Measurements from ENCODE around the gene SLC44A4. TPM values are rescaled to one million over a fixed set of nuclear protein-coding genes. Genes with fewer than 3 reads are reported as not detected.

Gene SLC44A4
- total and polyA plus RNA-seq, 9 of the 15 experiments (the other 6 are each of a cell fraction or from before 2014, with no cell fraction given): 7.9 to 18.6 (median 11.2) TPM

DNA sequence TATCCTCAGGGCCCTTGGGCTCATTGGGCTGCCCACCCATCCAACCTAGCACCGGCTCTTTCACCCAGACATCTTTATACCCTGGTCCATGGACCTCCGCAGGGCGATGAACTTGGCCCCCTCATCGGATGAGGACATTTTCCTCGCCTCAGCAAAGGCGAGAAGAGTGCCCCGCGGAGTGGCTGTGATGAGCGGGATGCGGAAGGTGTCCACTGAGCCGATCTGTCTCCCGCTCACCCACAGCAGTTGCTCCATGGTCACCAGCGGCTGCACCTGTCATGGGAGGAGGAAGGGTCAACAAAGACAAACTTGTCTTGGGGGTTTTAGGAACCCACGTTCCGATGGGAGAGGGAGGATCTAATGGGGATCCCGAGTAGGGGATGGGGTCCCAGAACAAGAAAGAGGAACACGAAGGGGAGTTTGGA is 16.9 kb downstream of the SLC44A4 start (continued):
- TF ChIP-seq CEBPG (CRISPR knock-in tag; IDR thresholded peaks at IDR 0.05): no peak
- TF ChIP-seq CEBPG (tag; conservative IDR thresholded peaks at IDR 0.05 in 1 of 2, IDR thresholded peaks at IDR 0.05 in 1 of 2): no peak
- TF ChIP-seq ZNF436 (CRISPR knock-in tag; IDR thresholded peaks at IDR 0.05): 0 out of 2 replicates have a peak, but pooled peaks have one; percentile 24
- TF ChIP-seq UBTF (IDR thresholded peaks at IDR 0.05; ENCODE audit: borderline replicate concordance in 1 of 2, low read depth in 2 of 2, low read length in 2 of 2): 0 out of 4 replicates have a peak, but pooled peaks of 1 of the 2 experiments have one; percentile 54
- peak; percentile 21; the same call in 1 of the 2 replicates for TF ChIP-seq E2F3 (CRISPR knock-in tag; IDR thresholded peaks at IDR 0.05)
- TF ChIP-seq PHB2 (IDR thresholded peaks at IDR 0.05; ENCODE audit: low read depth): no peak
- TF ChIP-seq ZC3H4 (CRISPR knock-in tag; IDR thresholded peaks at IDR 0.05; ENCODE audit: borderline replicate concordance): 0 out of 2 replicates have a peak, but pooled peaks have one; percentile 81
- TF ChIP-seq PRMT5 (CRISPR knock-in tag; IDR thresholded peaks at IDR 0.05): peak; percentile 17; the same call in 1 of the 2 replicates

DNA sequence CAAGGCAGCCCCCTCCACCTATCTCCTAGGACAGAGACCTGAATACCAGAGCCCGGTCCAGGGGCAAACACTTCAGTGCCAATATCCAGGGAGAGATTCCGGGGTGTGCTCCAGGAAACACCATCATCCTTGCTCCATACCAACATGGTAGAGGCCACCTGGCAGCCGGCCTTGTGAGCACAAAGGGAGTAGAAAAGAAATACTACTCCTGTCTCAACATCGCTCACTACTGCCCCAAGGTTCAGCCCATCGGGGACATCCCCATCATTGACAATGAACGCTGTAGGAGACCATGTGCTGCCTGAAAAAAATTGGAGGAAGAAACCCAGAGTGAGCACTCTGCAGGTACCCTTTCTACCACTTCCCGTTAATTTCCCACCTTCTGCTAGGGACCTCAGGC is 17.6 kb downstream of the SLC44A4 start:
- Histone ChIP-seq H3K4me1 (replicated peaks in 1 of 2; ENCODE audit: control insufficient read depth in 2 of 2, insufficient read depth in 2 of 2, low read length in 2 of 2) (peaks cover 13 to 43% of the 10 kb centered on the region in 2 experiments; a peak in 4 of 5 replicates), H3K9ac (ENCODE audit: insufficient read depth in 1 of 2, low read depth in 2 of 2, low read length in 2 of 2) (no peak overlapping the region), H4K20me1 (replicated peaks; ENCODE audit: control insufficient read depth, insufficient read depth, low read length) (no peaks in the 10 kb centered on the region), H3K27me3 (ENCODE audit: control insufficient read depth in 2 of 2, insufficient read depth in 2 of 2, low read length in 2 of 2) (no peaks in the 10 kb centered on the region), H2AFZ (ENCODE audit: low read depth, low read length) (no peak overlapping the region), H3K9me1 (ENCODE audit: control insufficient read depth, insufficient read depth, low read length) (peaks cover 9% of the 10 kb centered on the region), H3K4me3 (no peak overlapping the region), H3K4me2 (ENCODE audit: insufficient read depth, low read length) (no peak overlapping the region), H3K27ac (ENCODE audit: extremely low read depth, low read depth, low read length) (no peak overlapping the region), H3K9me3 (replicated peaks; ENCODE audit: control insufficient read depth, insufficient read depth, low read depth, low read length) (no peaks in the 10 kb centered on the region), H3K36me3 (ENCODE audit: control insufficient read depth, insufficient read depth, low read length) (peaks cover 55% of the 10 kb centered on the region; the same call in 2 of the 3 replicates), H3K79me2 (ENCODE audit: control insufficient read depth, insufficient read depth, low read length) (peaks cover 24% of the 10 kb centered on the region)
- in situ Hi-C loops (cut with MboI): loop anchor here (5.0 kb wide), 1 partner anchor 199 kb away; the partner anchor contains the start of genes C6orf47 and GPANK1
- TF ChIP-seq HIVEP1 (CRISPR knock-in tag; IDR thresholded peaks at IDR 0.05): no peak
- TF ChIP-seq USF1 (CRISPR knock-in tag; IDR thresholded peaks at IDR 0.05): 0 out of 2 replicates have a peak, but pooled peaks have one; percentile 7
- TF ChIP-seq ZFX (CRISPR knock-in tag; IDR thresholded peaks at IDR 0.05): 0 out of 2 replicates have a peak, but pooled peaks have one; percentile 11
- BruUV-seq (replicated peaks): no TSS peak
- DNase-seq (ENCODE audit: extremely low read depth in 1 of 4, low spot score in 3 of 4) (no peak), ATAC-seq (no peak), FAIRE-seq (no peak)
- POLR2A ChIA-PET: interaction anchor here (0.6 to 6.2 kb wide), 4 partner anchors 16 to 209 kb away, joined by 3 to 91 read pairs (median 46); partner anchors contain the start of gene GPANK1
- CTCF ChIA-PET (ENCODE audit: low intra/inter-chr PET ratio): no interaction called here
- intact Hi-C loops (cut with micrococcal nuclease): no loop called here
- WGBS (ENCODE audit: insufficient coverage, low coverage, missing lambda C conversion rate): 83% methylated on average over 7 of the region's 7 CpGs
